Astrocyte (in vitro differentiated cells and primary cell): ENCODE measurements around the gene ELMOD3.

Source experiments
- CTCF ChIP-seq: IDR thresholded peaks from 2 replicates; pipeline ENCODE4 v1.5.1; 2011; ENCODE audit warnings: low read depth, mild to moderate bottlenecking, inconsistent platforms, low read length, moderate library complexity; ENCODE audit not compliant: insufficient read depth
- EZH2 ChIP-seq: IDR thresholded peaks from 2 replicates; pipeline ENCODE4 v1.6.1; 2012; ENCODE audit warnings: mild to moderate bottlenecking, low read length, inconsistent platforms; ENCODE audit not compliant: insufficient read depth

GRCh38 chr2:85312404-85312803, 42.2 kb upstream of the ELMOD3 start:
- no peak for TF ChIP-seq CTCF
- TF ChIP-seq EZH2: no peak
